Suprapubic skin (tissue), 4 donors: ENCODE data around the gene SMIM34.
"Not testable (repeated sequence)": the region's sequence is repeated elsewhere in the genome, so short reads cannot be mapped to it uniquely, and the experiment has no call there.

Experiments used
- EP300 ChIP-seq: sonication (generic); formaldehyde crosslinking; IDR thresholded peaks from one replicate; pipeline ENCODE4 v1.6.1; 2017; ENCODE audit warnings: antibody characterized with exemption
- POLR2A ChIP-seq, 2 donors: fragments of 450-650 bp; IDR thresholded peaks; one replicate each; pipeline ENCODE4 v1.6.1; 2017; ENCODE audit warnings: antibody characterized with exemption in 2 of 2, mild to moderate bottlenecking in 2 of 2, moderate library complexity in 2 of 2
- POLR2AphosphoS5 ChIP-seq, 3 donors: sonication (generic); formaldehyde crosslinking; IDR thresholded peaks; one replicate each; pipeline ENCODE4 v1.6.1; 2017; ENCODE audit warnings: antibody characterized with exemption in 3 of 3
- TF ChIP-seq, protein P1 (sequence below), 2 donors: fragments of 200-600 bp in 1 of 2; fragments of 450-650 bp in 1 of 2; sonication (generic) in 1 of 2; IDR thresholded peaks; one replicate each; pipeline ENCODE4 v1.5.1; 2016 to 2019; ENCODE audit warnings: antibody characterized with exemption in 2 of 2, mild to moderate bottlenecking in 1 of 2, moderate library complexity in 1 of 2

DNA sequence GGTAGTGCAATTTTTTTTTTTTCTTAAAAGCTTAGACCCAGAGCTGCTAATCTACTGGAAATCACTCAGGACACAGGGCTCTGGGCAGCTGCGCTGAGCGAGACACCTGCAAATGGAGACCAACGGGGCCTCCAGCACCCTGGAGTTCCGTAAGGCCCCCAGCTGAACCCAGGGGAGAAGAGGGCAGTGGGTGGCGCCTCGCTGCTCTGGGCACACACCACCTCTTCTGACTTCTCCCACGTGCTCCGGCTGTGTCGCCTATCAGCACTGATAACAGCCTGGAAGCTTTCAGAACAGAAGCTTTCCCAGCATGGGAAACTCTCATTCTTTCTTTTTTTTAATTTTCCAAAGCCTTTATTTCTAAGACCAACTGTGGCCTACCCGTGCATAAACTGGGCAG is 31.9 kb upstream of the SMIM34 start:
- TF ChIP-seq, protein P1, sequence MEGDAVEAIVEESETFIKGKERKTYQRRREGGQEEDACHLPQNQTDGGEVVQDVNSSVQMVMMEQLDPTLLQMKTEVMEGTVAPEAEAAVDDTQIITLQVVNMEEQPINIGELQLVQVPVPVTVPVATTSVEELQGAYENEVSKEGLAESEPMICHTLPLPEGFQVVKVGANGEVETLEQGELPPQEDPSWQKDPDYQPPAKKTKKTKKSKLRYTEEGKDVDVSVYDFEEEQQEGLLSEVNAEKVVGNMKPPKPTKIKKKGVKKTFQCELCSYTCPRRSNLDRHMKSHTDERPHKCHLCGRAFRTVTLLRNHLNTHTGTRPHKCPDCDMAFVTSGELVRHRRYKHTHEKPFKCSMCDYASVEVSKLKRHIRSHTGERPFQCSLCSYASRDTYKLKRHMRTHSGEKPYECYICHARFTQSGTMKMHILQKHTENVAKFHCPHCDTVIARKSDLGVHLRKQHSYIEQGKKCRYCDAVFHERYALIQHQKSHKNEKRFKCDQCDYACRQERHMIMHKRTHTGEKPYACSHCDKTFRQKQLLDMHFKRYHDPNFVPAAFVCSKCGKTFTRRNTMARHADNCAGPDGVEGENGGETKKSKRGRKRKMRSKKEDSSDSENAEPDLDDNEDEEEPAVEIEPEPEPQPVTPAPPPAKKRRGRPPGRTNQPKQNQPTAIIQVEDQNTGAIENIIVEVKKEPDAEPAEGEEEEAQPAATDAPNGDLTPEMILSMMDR (IDR thresholded peaks at IDR 0.05): not testable (repeated sequence)
- not testable (repeated sequence) for TF ChIP-seq POLR2A (IDR thresholded peaks at IDR 0.05); EP300; POLR2AphosphoS5 (IDR thresholded peaks at IDR 0.05)
